Cardiac muscle cell (in vitro differentiated cells and primary cell): ENCODE results near the gene PPFIA4. TPM values are rescaled to one million over a fixed set of nuclear protein-coding genes. Genes with fewer than 3 reads are reported as not detected.

Source experiments
- DNase-seq, 2 donors: peaks; one replicate each; pipeline versions ENCODE4 v3.0.0 to v3.0.0-alpha.2; 2010 to 2017; ENCODE audit warnings: low read depth in 1 of 2, low spot score in 1 of 2
- H3K27ac ChIP-seq: fragments of 200-600 bp; sonication (generic); 2 replicates; pipeline ENCODE4 v1.5.1; 2016
- H3K27me3 ChIP-seq: fragments of 200-600 bp; sonication (generic); 2 replicates; pipeline ENCODE4 v1.6.0; 2016; ENCODE audit warnings: control low read depth
- H3K36me3 ChIP-seq: fragments of 200-600 bp; sonication (generic); 2 replicates; pipeline ENCODE4 v1.5.1; 2016; ENCODE audit warnings: control low read depth
- H3K4me1 ChIP-seq: fragments of 200-600 bp; sonication (generic); 2 replicates; pipeline ENCODE4 v1.8.1; 2017; ENCODE audit warnings: low read depth, mild to moderate bottlenecking, mixed run types
- H3K4me3 ChIP-seq: fragments of 200-600 bp; sonication (generic); 2 replicates; pipeline ENCODE4 v1.5.1; 2016; ENCODE audit warnings: mild to moderate bottlenecking
- H3K9me3 ChIP-seq: fragments of 200-600 bp; sonication (generic); 2 replicates; pipeline ENCODE4 v1.5.1; 2017; ENCODE audit warnings: low read depth, mild to moderate bottlenecking, control low read depth
- CTCF ChIP-seq: IDR thresholded peaks from 2 replicates; pipeline ENCODE4 v1.5.1; 2012; ENCODE audit warnings: low read depth, mild to moderate bottlenecking, low read length
- polyA plus RNA-seq: library from polyadenylated mRNA; unstranded; fragments of >200 nt; fragmentation: Nextera tagmentation; extraction: Ambion mirVana; gene quantifications from 2 replicates; pipeline ENCODE4 v1.2.1, GENCODE V29; 2016
- total RNA-seq: library from RNA; depleted of rRNA; stranded (reverse); fragments of >200 nt; gene quantifications from 2 replicates; pipeline ENCODE4 v1.2.3, GENCODE V29; 2016

PPFIA4 gene
- total and polyA plus RNA-seq, 2 experiments from 2014 or later: 97.5 to 207 TPM

GRCh38 chr1:203078478-203078877, 52.2 kb downstream of the PPFIA4 start:
- Histone ChIP-seq H3K9me3 (no peaks in the 10 kb centered on the region), H3K27me3 (peaks cover 17% of the 10 kb centered on the region), H3K4me1 (no peaks in the 10 kb centered on the region), H3K27ac (no peak overlapping the region), H3K4me3 (no peak overlapping the region), H3K36me3 (peaks cover 22% of the 10 kb centered on the region)
- DNase-seq: no peak
- TF ChIP-seq CTCF: no peak

GRCh38 chr1:203080456-203080855, 54.2 kb downstream of the PPFIA4 start:
- no peak for DNase-seq
- Histone ChIP-seq H3K36me3 (peaks cover 15% of the 10 kb centered on the region), H3K27me3 (peaks cover 2% of the 10 kb centered on the region), H3K9me3 (no peaks in the 10 kb centered on the region), H3K4me1 (peaks cover 4% of the 10 kb centered on the region), H3K27ac (no peak overlapping the region), H3K4me3 (no peak overlapping the region)
- TF ChIP-seq CTCF: no peak

GRCh38 chr1:203081465-203082230, 55.4 kb downstream of the PPFIA4 start:
- Histone ChIP-seq H3K9me3 (no peaks in the 10 kb centered on the region), H3K36me3 (peaks cover 4% of the 10 kb centered on the region), H3K4me1 (peaks cover 15% of the 10 kb centered on the region), H3K27ac (no peak overlapping the region), H3K4me3 (no peak overlapping the region), H3K27me3 (no peaks in the 10 kb centered on the region)
- no peak for TF ChIP-seq CTCF
- DNase-seq: no peak

GRCh38 chr1:203082231-203082505, 55.9 kb downstream of the PPFIA4 start:
- H3K4me3 ChIP-seq: no peak overlapping the region
- no peak for TF ChIP-seq CTCF
- H3K4me1 ChIP-seq: peaks cover 21% of the 10 kb centered on the region
- H3K36me3 ChIP-seq: no peaks in the 10 kb centered on the region
- H3K9me3 ChIP-seq: no peaks in the 10 kb centered on the region
- DNase-seq: no peak
- H3K27me3 ChIP-seq: no peaks in the 10 kb centered on the region
- no peak overlapping the region for H3K27ac ChIP-seq

GRCh38 chr1:203082571-203083462, 56.5 kb downstream of the PPFIA4 start:
- no peak for DNase-seq
- H3K4me3 ChIP-seq: no peak overlapping the region
- TF ChIP-seq CTCF: no peak
- H3K4me1 ChIP-seq: peaks cover 24% of the 10 kb centered on the region
- H3K36me3 ChIP-seq: no peaks in the 10 kb centered on the region
- no peak overlapping the region for H3K27ac ChIP-seq
- H3K9me3 ChIP-seq: no peaks in the 10 kb centered on the region
- H3K27me3 ChIP-seq: no peaks in the 10 kb centered on the region
